Gastroesophageal sphincter (tissue), 4 donors: ENCODE measurements around the gene GCHFR. TPM values are rescaled to one million over a fixed set of nuclear protein-coding genes. Genes with fewer than 3 reads are reported as not detected.

ENCODE experiments used
- ATAC-seq: fragments of 150-250 bp; one replicate; pipeline ENCODE4 v1.9.1; 2016; ENCODE audit warnings: mild to moderate bottlenecking, moderate library complexity
- H3K27ac ChIP-seq, 4 donors: fragments of 200-600 bp; sonication (generic) in 3 of 4; 1 replicate in 3 of 4; 2 replicates in 1 of 4; pipeline ENCODE4 v1.5.1; 2016 to 2019
- H3K27me3 ChIP-seq: fragments of 200-600 bp; sonication (generic); one replicate; pipeline ENCODE4 v1.5.1; 2019
- H3K36me3 ChIP-seq, 2 donors: fragments of 200-600 bp; sonication (generic); one replicate each; pipeline ENCODE4 v1.5.1; 2019; ENCODE audit warnings: control low read depth in 1 of 2
- H3K4me1 ChIP-seq, 3 donors: fragments of 200-600 bp; sonication (generic); 1 replicate in 2 of 3; 2 replicates in 1 of 3; pipeline ENCODE4 v1.5.1; 2016 to 2019; ENCODE audit warnings: control low read depth in 2 of 3
- H3K4me3 ChIP-seq, 2 donors: fragments of 200-600 bp; sonication (generic); one replicate each; pipeline ENCODE4 v1.5.1; 2019; ENCODE audit warnings: mild to moderate bottlenecking in 1 of 2, moderate library complexity in 1 of 2
- H3K9me3 ChIP-seq, 3 donors: fragments of 200-600 bp; sonication (generic); one replicate each; pipeline ENCODE4 v1.5.1; 2017 to 2019; ENCODE audit warnings: control low read depth in 2 of 3
- CTCF ChIP-seq, 4 experiments: fragments of 200-600 bp in 2 of 4; fragments of 450-650 bp in 2 of 4; sonication (generic) in 1 of 4; IDR thresholded peaks; one replicate each; pipeline ENCODE4 v1.5.1; 2017 to 2019; ENCODE audit warnings: antibody characterized with exemption in 4 of 4, mild to moderate bottlenecking in 2 of 4, moderate library complexity in 2 of 4
- EP300 ChIP-seq: sonication (generic); formaldehyde crosslinking; IDR thresholded peaks from one replicate; pipeline ENCODE4 v1.6.1; 2017; ENCODE audit warnings: antibody characterized with exemption, mild to moderate bottlenecking
- POLR2A ChIP-seq, 2 donors: fragments of 450-650 bp; IDR thresholded peaks; one replicate each; pipeline ENCODE4 v1.6.1; 2017; ENCODE audit warnings: antibody characterized with exemption in 2 of 2, mild to moderate bottlenecking in 2 of 2, moderate library complexity in 1 of 2
- POLR2AphosphoS5 ChIP-seq: sonication (generic); formaldehyde crosslinking; IDR thresholded peaks from one replicate; pipeline ENCODE4 v1.6.1; 2017; ENCODE audit warnings: antibody characterized with exemption
- WGBS, 2 donors: methylation state at CpG; one replicate each; pipeline ENCODE4 v1.1.5; 2018; ENCODE audit warnings: low coverage in 1 of 2; 5-methylcytosine and 5-hydroxymethylcytosine counted together
- total RNA-seq, 4 donors: library from RNA; depleted of rRNA; stranded (reverse); fragments of >200 nt; gene quantifications; one replicate each; pipeline ENCODE4 v1.1.0, GENCODE V29; 2016

The GCHFR gene
- 10 to 100 TPM in 1 of 4 donors, 1 to 10 TPM in 3; 5.8 to 12.1 (median 6.9) TPM for total RNA-seq

DNA sequence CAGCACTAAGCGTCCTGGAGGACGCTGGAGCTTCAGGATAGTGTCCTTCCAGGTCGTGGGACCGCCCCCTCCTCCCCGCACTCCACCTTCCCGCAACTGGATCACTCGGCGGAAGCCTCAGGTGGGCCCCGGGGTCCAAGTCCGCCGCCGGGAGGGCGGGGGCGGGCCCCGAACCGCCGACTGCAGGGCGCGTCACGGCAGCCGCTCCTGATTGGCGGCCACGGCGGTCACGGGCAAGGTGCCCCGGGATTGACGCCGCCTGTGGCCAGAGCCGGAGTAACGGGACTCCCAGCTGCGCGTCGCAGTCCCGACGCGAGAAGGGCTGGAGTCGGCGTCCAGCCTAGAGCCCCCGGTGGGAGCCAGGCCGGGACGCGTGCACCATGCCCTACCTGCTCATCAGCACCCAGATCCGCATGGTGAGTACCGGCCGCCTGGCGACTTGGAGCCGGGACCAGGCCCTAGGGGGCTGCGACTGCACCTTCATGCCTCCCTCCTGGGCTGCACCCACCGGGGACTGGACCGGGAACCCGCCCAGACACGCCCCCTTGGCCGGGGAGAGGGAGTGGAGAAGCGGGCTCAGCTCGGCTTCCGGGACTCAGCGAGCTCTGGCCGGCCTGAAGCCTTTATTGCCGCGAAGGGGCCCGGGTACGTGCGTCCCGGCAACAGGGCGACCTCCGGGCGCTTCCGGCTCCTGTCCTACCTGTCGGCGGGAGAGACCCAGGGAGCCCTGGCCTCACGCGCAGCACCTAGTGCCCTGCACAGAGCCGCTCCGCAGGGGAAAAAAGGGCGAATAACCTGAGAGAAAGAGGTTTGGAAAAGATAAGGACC lies at the start of gene GCHFR:
Gene GCHFR, plus strand, starts transcription at position 268 of the 828 bp plus-strand sequence. Its CDS starts 113 bp downstream, at position 381.
- H3K36me3 ChIP-seq, result peaks cover 0 to 21% of the 10 kb centered on the region in 2 donors
- H3K4me1 ChIP-seq, result peaks cover 0 to 46% (median 19%) of the 10 kb centered on the region in 3 donors
- H3K27me3 ChIP-seq, result no peaks in the 10 kb centered on the region
- no peaks in the 10 kb centered on the region for H3K9me3 ChIP-seq
- WGBS, 2 donors, result 0% methylated on average over 1 of the region's 75 CpGs; no CpG with 5 or more reads in 1 of the 2 donors
- TF ChIP-seq POLR2AphosphoS5 (no peak), EP300 (no peak), POLR2A (IDR thresholded peaks at IDR 0.05) (peak; percentile 3 to 31), CTCF (IDR thresholded peaks at IDR 0.05) (peak in 3 of 4 experiments; percentile 40 to 48 (median 44))
- H3K27ac ChIP-seq, result peak within 1 kb of the TSS; percentile 10 to 85 (median 81)
- peak; percentile 84 for ATAC-seq
- peak within 1 kb of the TSS; percentile 40 to 61 for H3K4me3 ChIP-seq

DNA sequence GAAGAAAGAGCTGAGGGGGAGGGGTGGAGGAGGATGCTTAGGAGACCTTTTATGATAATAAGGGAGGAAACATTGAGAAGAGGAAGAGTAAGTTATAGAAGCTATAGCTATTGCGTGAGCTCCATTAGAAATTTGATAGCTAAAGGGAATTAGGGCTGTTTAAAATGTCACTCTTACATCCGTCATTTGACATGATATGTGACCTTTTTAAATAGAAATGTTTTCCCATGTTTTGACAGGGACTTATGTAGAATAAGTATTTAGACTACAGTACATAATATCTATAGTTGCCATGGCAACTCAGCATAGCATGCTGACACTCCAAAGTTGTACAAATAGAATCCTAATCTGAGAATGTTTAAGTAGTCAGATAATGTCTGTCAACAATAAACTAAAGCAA lies 49.7 kb upstream of the GCHFR start:
- 50 to 89% methylated on average over 2 of the region's 2 CpGs for WGBS, 2 donors
- TF ChIP-seq CTCF (IDR thresholded peaks at IDR 0.05) (no peak), POLR2A (IDR thresholded peaks at IDR 0.05) (no peak), EP300 (no peak), POLR2AphosphoS5 (no peak)
- Histone ChIP-seq H3K27me3 (no peaks in the 10 kb centered on the region), H3K36me3 (no peaks in the 10 kb centered on the region), H3K4me3 (no peak overlapping the region), H3K4me1 (no peaks in the 10 kb centered on the region), H3K27ac (no peak overlapping the region), H3K9me3 (no peaks in the 10 kb centered on the region)
- no peak for ATAC-seq

DNA sequence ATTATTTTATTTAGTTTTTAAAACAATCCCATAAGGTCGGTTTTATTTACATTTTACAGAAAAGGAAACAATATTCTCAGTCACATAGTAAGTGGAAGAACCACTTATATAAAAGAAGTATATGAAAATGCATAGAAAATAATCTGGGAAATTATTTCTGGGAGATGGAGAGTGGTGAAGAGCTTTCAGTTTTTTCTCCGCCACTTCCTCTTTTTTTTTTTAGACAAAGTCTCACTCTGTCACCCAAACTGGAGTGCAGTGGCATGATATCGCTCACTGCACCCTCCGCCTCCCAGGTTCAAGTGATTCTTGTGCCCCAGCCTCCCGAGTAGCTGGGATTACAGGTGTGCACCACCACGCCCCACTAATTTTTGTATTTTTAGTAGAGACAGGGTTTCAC lies 47.7 kb upstream of the GCHFR start:
- Histone ChIP-seq H3K9me3 (no peaks in the 10 kb centered on the region), H3K4me3 (no peak overlapping the region), H3K27ac (no peak overlapping the region), H3K36me3 (no peaks in the 10 kb centered on the region), H3K4me1 (no peaks in the 10 kb centered on the region), H3K27me3 (no peaks in the 10 kb centered on the region)
- TF ChIP-seq EP300, result no peak
- no peak for TF ChIP-seq CTCF (IDR thresholded peaks at IDR 0.05)
- no peak for TF ChIP-seq POLR2AphosphoS5
- no peak for TF ChIP-seq POLR2A (IDR thresholded peaks at IDR 0.05)
- ATAC-seq, result no peak
- 79 to 94% methylated on average over 2 to 6 of the region's 6 CpGs for WGBS, 2 donors

DNA sequence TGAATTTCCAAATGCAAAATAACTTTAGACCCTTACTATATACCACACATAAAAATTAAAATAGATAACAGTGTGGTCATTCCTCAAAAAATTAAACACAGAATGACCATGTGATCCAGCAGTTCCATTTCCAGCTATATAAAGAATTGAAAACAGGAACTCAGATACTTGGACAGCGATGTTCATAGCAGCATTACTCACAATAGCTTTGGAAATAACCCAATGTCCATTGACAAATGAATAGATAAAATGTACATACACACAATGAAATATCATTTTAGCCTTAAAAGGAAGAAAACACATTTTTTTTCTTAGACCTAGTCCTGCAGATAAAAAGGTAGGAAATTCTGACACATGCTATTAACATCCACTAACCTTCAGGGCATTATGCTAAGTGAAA lies 42.2 kb upstream of the GCHFR start:
- H3K27me3 ChIP-seq, result no peaks in the 10 kb centered on the region
- ATAC-seq, result no peak
- no peaks in the 10 kb centered on the region for H3K4me1 ChIP-seq
- H3K27ac ChIP-seq, result no peak overlapping the region
- H3K4me3 ChIP-seq, result no peak overlapping the region
- H3K36me3 ChIP-seq, result no peaks in the 10 kb centered on the region
- no peaks in the 10 kb centered on the region for H3K9me3 ChIP-seq
- TF ChIP-seq EP300, result no peak
- no peak for TF ChIP-seq POLR2A (IDR thresholded peaks at IDR 0.05)
- WGBS, 2 donors, result 73 to 78% methylated on average over 1 of the region's 1 CpG

GRCh38 chr15:40722354-40722753 lies 41.5 kb upstream of the GCHFR start:
- no peaks in the 10 kb centered on the region for H3K36me3 ChIP-seq
- no peak overlapping the region for H3K4me3 ChIP-seq
- WGBS, 2 donors, result 71 to 87% methylated on average over 1 to 4 of the region's 4 CpGs
- no peaks in the 10 kb centered on the region for H3K4me1 ChIP-seq
- H3K27me3 ChIP-seq, result no peaks in the 10 kb centered on the region
- ATAC-seq, result no peak
- TF ChIP-seq POLR2AphosphoS5 (no peak), POLR2A (IDR thresholded peaks at IDR 0.05) (no peak), EP300 (no peak), CTCF (IDR thresholded peaks at IDR 0.05) (no peak)
- H3K9me3 ChIP-seq, result no peaks in the 10 kb centered on the region
- H3K27ac ChIP-seq, result no peak overlapping the region
